ENCODE data around the gene ITPRID2.

The ITPRID2 gene

GRCh38 chr2:181977661-181978350 lies 86.3 kb downstream of the ITPRID2 start:
- no peak for TF ChIP-seq SIN3A (IDR thresholded peaks at IDR 0.05; ENCODE audit: borderline replicate concordance, insufficient read depth, low read length)
- no peak for TF ChIP-seq FOXP2 (optimal IDR thresholded peaks at IDR 0.05; ENCODE audit: borderline replicate concordance, extremely low read depth, extremely low read length, insufficient read depth)
- no peak for TF ChIP-seq REST (IDR thresholded peaks at IDR 0.05; ENCODE audit: insufficient read depth in 1 of 2, low read depth in 2 of 2, low read length in 2 of 2)

GRCh38 chr2:181978351-181979150 lies 87.0 kb downstream of the ITPRID2 start:
- TF ChIP-seq TAF1 (IDR thresholded peaks at IDR 0.05; ENCODE audit: borderline replicate concordance, insufficient read depth, low read length), result no peak
- no peak for TF ChIP-seq SIN3A (IDR thresholded peaks at IDR 0.05; ENCODE audit: borderline replicate concordance, insufficient read depth, low read length)
- no peak for TF ChIP-seq REST (IDR thresholded peaks at IDR 0.05; ENCODE audit: insufficient read depth in 1 of 2, low read depth in 2 of 2, low read length in 2 of 2)
- no peak for TF ChIP-seq FOXP2 (optimal IDR thresholded peaks at IDR 0.05; ENCODE audit: borderline replicate concordance, extremely low read depth, extremely low read length, insufficient read depth)
- TF ChIP-seq POLR2AphosphoS5 (IDR thresholded peaks at IDR 0.05; ENCODE audit: low read depth, low read length), result no peak

Data from PFSK-1 (cell line).